Esophagus muscularis mucosa (tissue), 4 donors: ENCODE results near the gene HCFC1. TPM values are rescaled to one million over a fixed set of nuclear protein-coding genes. Genes with fewer than 3 reads are reported as not detected.

Source experiments
- DNase-seq: peaks from one replicate; pipeline ENCODE4 v3.0.0-alpha.2; 2017; ENCODE audit errors: extremely low spot score
- H3K27ac ChIP-seq, 4 donors: fragments of 200-600 bp; sonication (generic); replicated peaks in 1 of 4; 1 replicate in 3 of 4; 2 replicates in 1 of 4; pipeline ENCODE4 v1.5.1; 2016 to 2019; ENCODE audit warnings: mild to moderate bottlenecking in 1 of 4
- H3K27me3 ChIP-seq, 4 donors: fragments of 200-600 bp; sonication (generic); one replicate each; pipeline versions ENCODE4 v1.5.1 to v1.6.0; 2016 to 2019
- H3K36me3 ChIP-seq, 4 donors: fragments of 200-600 bp; sonication (generic); one replicate each; pipeline ENCODE4 v1.5.1; 2016 to 2019
- H3K4me1 ChIP-seq, 4 donors: fragments of 200-600 bp; sonication (generic); one replicate each; pipeline ENCODE4 v1.5.1; 2016 to 2019
- H3K4me3 ChIP-seq, 4 donors: fragments of 200-600 bp; sonication (generic); 1 replicate in 2 of 4; 2 replicates in 2 of 4; pipeline ENCODE4 v1.5.1; 2016 to 2019; ENCODE audit warnings: mild to moderate bottlenecking in 4 of 4, moderate library complexity in 1 of 4
- H3K9me3 ChIP-seq, 4 donors: fragments of 200-600 bp; sonication (generic); 1 replicate in 3 of 4; 2 replicates in 1 of 4; pipeline ENCODE4 v1.5.1; 2016 to 2019
- CTCF ChIP-seq, 3 experiments: fragments of 200-600 bp in 2 of 3; fragments of 450-650 bp in 1 of 3; sonication (generic) in 2 of 3; IDR thresholded peaks; one replicate each; pipeline ENCODE4 v1.5.1; 2017 to 2019; ENCODE audit warnings: antibody characterized with exemption in 3 of 3, mild to moderate bottlenecking in 2 of 3, moderate library complexity in 1 of 3
- EP300 ChIP-seq: sonication (generic); formaldehyde crosslinking; IDR thresholded peaks from one replicate; pipeline ENCODE4 v1.6.1; 2017; ENCODE audit warnings: antibody characterized with exemption
- POLR2A ChIP-seq: fragments of 450-650 bp; IDR thresholded peaks from one replicate; pipeline ENCODE4 v1.6.1; 2017; ENCODE audit warnings: antibody characterized with exemption, moderate library complexity, mild to moderate bottlenecking, low read depth
- POLR2AphosphoS5 ChIP-seq, 2 donors: sonication (generic); formaldehyde crosslinking; IDR thresholded peaks; one replicate each; pipeline ENCODE4 v1.6.1; 2017; ENCODE audit warnings: antibody characterized with exemption in 2 of 2
- WGBS: methylation state at CpG from one replicate; pipeline ENCODE4 v1.1.5; 2018; 5-methylcytosine and 5-hydroxymethylcytosine counted together
- intact Hi-C: fragments of 100-400 bp; cut with DNase I; formaldehyde crosslinking; loops from one replicate; pipeline ENCODE4 v1.15.1; 2023
- total RNA-seq, 4 donors: library from RNA; depleted of rRNA; stranded (reverse); fragments of >200 nt; gene quantifications; one replicate each; pipeline versions ENCODE4 v1.1.0 to v1.2.1, GENCODE V29; 2016

Gene HCFC1
- total RNA-seq, 4 donors from 2014 or later = 50.7 to 102 (median 60.8) TPM

- no peaks in the 10 kb centered on the region for H3K27me3 ChIP-seq
- no peak overlapping the region for H3K4me3 ChIP-seq
- WGBS = 85% methylated on average over 4 of the region's 5 CpGs
- H3K27ac ChIP-seq = peak overlapping the region in 3 of 4 donors; percentile 95 to 99 (median 98)
- H3K9me3 ChIP-seq = no peaks in the 10 kb centered on the region
- intact Hi-C loops = no loop called here
- H3K4me1 ChIP-seq = peaks cover 41 to 62% (median 54%) of the 10 kb centered on the region in 4 donors
- TF ChIP-seq CTCF (IDR thresholded peaks at IDR 0.05) (no peak), EP300 (no peak), POLR2A (no peak), POLR2AphosphoS5 (IDR thresholded peaks at IDR 0.05) (no peak)
- H3K36me3 ChIP-seq = peaks cover 15 to 42% (median 38%) of the 10 kb centered on the region in 4 donors
- DNase-seq = no peak
Measured at GRCh38 chrX:153965406-153965805, 6.2 kb downstream of the HCFC1 start.

- Histone ChIP-seq H3K9me3 (no peaks in the 10 kb centered on the region), H3K36me3 (peaks cover 20 to 55% (median 51%) of the 10 kb centered on the region in 4 donors), H3K4me3 (no peak overlapping the region), H3K27me3 (no peaks in the 10 kb centered on the region), H3K4me1 (peaks cover 36 to 52% (median 46%) of the 10 kb centered on the region in 4 donors), H3K27ac (no peak overlapping the region)
- intact Hi-C loops = no loop called here
- TF ChIP-seq CTCF (IDR thresholded peaks at IDR 0.05) (no peak), POLR2AphosphoS5 (IDR thresholded peaks at IDR 0.05) (no peak), EP300 (no peak)
- DNase-seq = no peak
- 92% methylated on average over 13 of the region's 14 CpGs for WGBS
Measured at GRCh38 chrX:153964105-153964504, 7.5 kb downstream of the HCFC1 start.

GRCh38 chrX:153963546-153963945 lies 8.1 kb downstream of the HCFC1 start:
- H3K36me3 ChIP-seq = peaks cover 20 to 60% (median 56%) of the 10 kb centered on the region in 4 donors

GRCh38 chrX:153961292-153961691 lies 10.3 kb downstream of the HCFC1 start:
- no peaks in the 10 kb centered on the region for H3K9me3 ChIP-seq
- peak overlapping the region in 2 of 4 donors; percentile 21 to 35 for H3K27ac ChIP-seq
- peaks cover 20 to 83% (median 79%) of the 10 kb centered on the region in 4 donors for H3K36me3 ChIP-seq
- no peak for DNase-seq
- no peak overlapping the region for H3K4me3 ChIP-seq
- peaks cover 7 to 28% (median 24%) of the 10 kb centered on the region in 4 donors for H3K4me1 ChIP-seq
- intact Hi-C loops = no loop called here
- TF ChIP-seq CTCF (IDR thresholded peaks at IDR 0.05) (no peak), POLR2AphosphoS5 (IDR thresholded peaks at IDR 0.05) (no peak), EP300 (no peak), POLR2A (no peak)
- 78% methylated on average over 7 of the region's 11 CpGs for WGBS
- H3K27me3 ChIP-seq = no peaks in the 10 kb centered on the region

More at GRCh38 chrX:153963546-153963945, 8.1 kb downstream of the HCFC1 start:
- TF ChIP-seq POLR2AphosphoS5 (IDR thresholded peaks at IDR 0.05) (no peak), EP300 (no peak), POLR2A (no peak), CTCF (IDR thresholded peaks at IDR 0.05) (no peak)
- Histone ChIP-seq H3K9me3 (no peaks in the 10 kb centered on the region), H3K27me3 (no peaks in the 10 kb centered on the region), H3K4me1 (peaks cover 30 to 46% (median 40%) of the 10 kb centered on the region in 4 donors), H3K4me3 (no peak overlapping the region), H3K27ac (no peak overlapping the region)
- intact Hi-C loops = no loop called here
- DNase-seq = no peak
- WGBS = 83% methylated on average over 2 of the region's 12 CpGs

- intact Hi-C loops = no loop called here
- no peak for DNase-seq
- H3K27ac ChIP-seq = no peak overlapping the region
- peaks cover 20 to 88% (median 84%) of the 10 kb centered on the region in 4 donors for H3K36me3 ChIP-seq
- no peak overlapping the region for H3K4me3 ChIP-seq
- TF ChIP-seq CTCF (IDR thresholded peaks at IDR 0.05) = no peak
- no peak for TF ChIP-seq POLR2AphosphoS5 (IDR thresholded peaks at IDR 0.05)
- no peak for TF ChIP-seq EP300
- TF ChIP-seq POLR2A = no peak
- no peaks in the 10 kb centered on the region for H3K9me3 ChIP-seq
- WGBS = 94% methylated on average over 22 of the region's 22 CpGs
- H3K4me1 ChIP-seq = peaks cover 3 to 23% (median 19%) of the 10 kb centered on the region in 4 donors
- H3K27me3 ChIP-seq = no peaks in the 10 kb centered on the region
Measured at GRCh38 chrX:153960786-153961185, 10.8 kb downstream of the HCFC1 start.
